Breast epithelium (tissue), 3 donors: ENCODE measurements around the gene CACNA1I.

Experiments
- CTCF ChIP-seq, 3 donors: fragments of 450-650 bp; IDR thresholded peaks; one replicate each; pipeline ENCODE4 v1.5.1; 2016 to 2017; ENCODE audit warnings: antibody characterized with exemption in 3 of 3, mild to moderate bottlenecking in 3 of 3, moderate library complexity in 3 of 3
- POLR2A ChIP-seq: fragments of 450-650 bp; IDR thresholded peaks from one replicate; pipeline ENCODE4 v1.6.1; 2016; ENCODE audit warnings: antibody characterized with exemption, mild to moderate bottlenecking, moderate library complexity
- POLR2AphosphoS5 ChIP-seq, 3 donors: sonication (generic); formaldehyde crosslinking; IDR thresholded peaks; one replicate each; pipeline ENCODE4 v1.6.1; 2017; ENCODE audit warnings: antibody characterized with exemption in 3 of 3

GRCh38 chr22:39577900-39578299 lies 7.3 kb downstream of the CACNA1I start:
- no peak for TF ChIP-seq CTCF (IDR thresholded peaks at IDR 0.05)
- TF ChIP-seq POLR2AphosphoS5 (IDR thresholded peaks at IDR 0.05), result no peak
- TF ChIP-seq POLR2A, result no peak
